ENCODE measurements around the gene RCAN2. TPM values are rescaled to one million over a fixed set of nuclear protein-coding genes. Genes with fewer than 3 reads are reported as not detected.
"Not testable (repeated sequence)": the region's sequence is repeated elsewhere in the genome, so short reads cannot be mapped to it uniquely, and the experiment has no call there.

Gene RCAN2
- total and polyA plus RNA-seq, 12 donors: 2.3 to 14.4 (median 6.5) TPM

- H3K9me3 ChIP-seq (replicated peaks in 1 of 3): no peaks in the 10 kb centered on the region
- no peak for TF ChIP-seq POLR2A (IDR thresholded peaks at IDR 0.05)
- TF ChIP-seq, protein P1, sequence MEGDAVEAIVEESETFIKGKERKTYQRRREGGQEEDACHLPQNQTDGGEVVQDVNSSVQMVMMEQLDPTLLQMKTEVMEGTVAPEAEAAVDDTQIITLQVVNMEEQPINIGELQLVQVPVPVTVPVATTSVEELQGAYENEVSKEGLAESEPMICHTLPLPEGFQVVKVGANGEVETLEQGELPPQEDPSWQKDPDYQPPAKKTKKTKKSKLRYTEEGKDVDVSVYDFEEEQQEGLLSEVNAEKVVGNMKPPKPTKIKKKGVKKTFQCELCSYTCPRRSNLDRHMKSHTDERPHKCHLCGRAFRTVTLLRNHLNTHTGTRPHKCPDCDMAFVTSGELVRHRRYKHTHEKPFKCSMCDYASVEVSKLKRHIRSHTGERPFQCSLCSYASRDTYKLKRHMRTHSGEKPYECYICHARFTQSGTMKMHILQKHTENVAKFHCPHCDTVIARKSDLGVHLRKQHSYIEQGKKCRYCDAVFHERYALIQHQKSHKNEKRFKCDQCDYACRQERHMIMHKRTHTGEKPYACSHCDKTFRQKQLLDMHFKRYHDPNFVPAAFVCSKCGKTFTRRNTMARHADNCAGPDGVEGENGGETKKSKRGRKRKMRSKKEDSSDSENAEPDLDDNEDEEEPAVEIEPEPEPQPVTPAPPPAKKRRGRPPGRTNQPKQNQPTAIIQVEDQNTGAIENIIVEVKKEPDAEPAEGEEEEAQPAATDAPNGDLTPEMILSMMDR (IDR thresholded peaks at IDR 0.05): no peak
- H3K4me1 ChIP-seq (replicated peaks in 1 of 2): no peaks in the 10 kb centered on the region
- DNase-seq: no peak
- intact Hi-C loops (cut with DNase I): no loop called here
- no peaks in the 10 kb centered on the region for H3K27me3 ChIP-seq
- no peak overlapping the region for H3K4me3 ChIP-seq
- H3K27ac ChIP-seq: no peak overlapping the region
- 73 to 87% (median 82%) methylated on average over 2 of the region's 2 CpGs for WGBS, 4 donors
- no peaks in the 10 kb centered on the region for H3K36me3 ChIP-seq (replicated peaks in 1 of 2)
Measured at GRCh38 chr6:46338131-46338530, 153.1 kb downstream of the RCAN2 start.

GRCh38 chr6:46334442-46334841 lies 156.8 kb downstream of the RCAN2 start:
- Histone ChIP-seq H3K27ac (no peak overlapping the region), H3K4me1 (replicated peaks in 1 of 2) (no peaks in the 10 kb centered on the region), H3K36me3 (replicated peaks in 1 of 2) (no peaks in the 10 kb centered on the region), H3K27me3 (no peaks in the 10 kb centered on the region), H3K4me3 (no peak overlapping the region), H3K9me3 (replicated peaks in 1 of 3) (no peaks in the 10 kb centered on the region)
- no peak for TF ChIP-seq POLR2A (IDR thresholded peaks at IDR 0.05)
- TF ChIP-seq, protein P1 (IDR thresholded peaks at IDR 0.05): no peak
- 94 to 98% (median 97%) methylated on average over 3 of the region's 3 CpGs for WGBS, 4 donors
- intact Hi-C loops (cut with DNase I): no loop called here
- no peak for DNase-seq

GRCh38 chr6:46333481-46333880 lies 157.8 kb downstream of the RCAN2 start:
- no peaks in the 10 kb centered on the region for H3K27me3 ChIP-seq
- WGBS, 4 donors: 91 to 95% (median 94%) methylated on average over 1 of the region's 1 CpG
- no peaks in the 10 kb centered on the region for H3K36me3 ChIP-seq (replicated peaks in 1 of 2)
- intact Hi-C loops (cut with DNase I): no loop called here
- no peaks in the 10 kb centered on the region for H3K4me1 ChIP-seq (replicated peaks in 1 of 2)
- TF ChIP-seq, protein P1 (IDR thresholded peaks at IDR 0.05): no peak
- TF ChIP-seq POLR2A (IDR thresholded peaks at IDR 0.05): no peak
- DNase-seq: no peak
- H3K27ac ChIP-seq: no peak overlapping the region
- no peak overlapping the region for H3K4me3 ChIP-seq
- H3K9me3 ChIP-seq (replicated peaks in 1 of 3): no peaks in the 10 kb centered on the region

GRCh38 chr6:46332448-46332847 lies 158.8 kb downstream of the RCAN2 start:
- H3K36me3 ChIP-seq (replicated peaks in 1 of 2); H3K27me3 ChIP-seq; DNase-seq; intact Hi-C loops (cut with DNase I); H3K9me3 ChIP-seq (replicated peaks in 1 of 3); H3K4me3 ChIP-seq; H3K27ac ChIP-seq; H3K4me1 ChIP-seq (replicated peaks in 1 of 2): not testable (repeated sequence)

GRCh38 chr6:46331461-46331860 lies 159.8 kb downstream of the RCAN2 start:
- Histone ChIP-seq H3K4me3 (no peak overlapping the region), H3K4me1 (replicated peaks in 1 of 2) (no peaks in the 10 kb centered on the region), H3K36me3 (replicated peaks in 1 of 2) (no peaks in the 10 kb centered on the region), H3K9me3 (replicated peaks in 1 of 3) (no peaks in the 10 kb centered on the region), H3K27ac (no peak overlapping the region), H3K27me3 (no peaks in the 10 kb centered on the region)
- DNase-seq: no peak
- intact Hi-C loops (cut with DNase I): no loop called here
- TF ChIP-seq, protein P1 (IDR thresholded peaks at IDR 0.05): no peak
- TF ChIP-seq POLR2A (IDR thresholded peaks at IDR 0.05): no peak

Measured in adrenal gland (tissue), 12 donors.